GM12874 (cell line): ENCODE data around the gene HDDC3.
A peak's percentile ranks its signal among the peaks of the same experiment; 100 is the strongest.

Experiments used
- CTCF ChIP-seq: IDR thresholded peaks from 2 replicates; pipeline ENCODE4 v1.5.1; 2011; ENCODE audit warnings: low read depth, mild to moderate bottlenecking, control low read depth, low read length, moderate library complexity; ENCODE audit not compliant: insufficient read depth

The HDDC3 gene

GRCh38 chr15:90931828-90932659 is at the start of gene HDDC3:
TSS of gene HDDC3 (minus strand) at chr15:90932549. CDS start at chr15:90932540, 9 bp downstream.
- peak; percentile 95 for TF ChIP-seq CTCF

GRCh38 chr15:90982135-90982534 is 49.8 kb upstream of the HDDC3 start:
- TF ChIP-seq CTCF: no peak

GRCh38 chr15:90981681-90982080 is 49.3 kb upstream of the HDDC3 start:
- TF ChIP-seq CTCF: no peak

GRCh38 chr15:90979582-90979981 is 47.2 kb upstream of the HDDC3 start:
- no peak for TF ChIP-seq CTCF

GRCh38 chr15:90974216-90974615 is 41.9 kb upstream of the HDDC3 start:
- TF ChIP-seq CTCF: no peak

- no peak for TF ChIP-seq CTCF
These were observed 39.8 kb upstream of the HDDC3 start for GRCh38 chr15:90972133-90972532.

GRCh38 chr15:90970274-90970673 is 37.9 kb upstream of the HDDC3 start:
- no peak for TF ChIP-seq CTCF
